D341Med (cell line): ENCODE data around the gene ALPK3.

Experiments used
- DNase-seq: peaks from one replicate; pipeline ENCODE4 v3.0.0; 2012; ENCODE audit warnings: low spot score

The ALPK3 gene

GRCh38 chr15:84816694-84817465, at the start of gene ALPK3:
ALPK3 (plus strand) TSS chr15:84817356; CDS start chr15:84817453, 97 bp downstream.
- no peak for DNase-seq

- DNase-seq: no peak
Measured at GRCh38 chr15:84772031-84772430, 45.1 kb upstream of the ALPK3 start.

- no peak for DNase-seq
Measured at GRCh38 chr15:84772467-84772866, 44.7 kb upstream of the ALPK3 start.

GRCh38 chr15:84773716-84774115, 43.4 kb upstream of the ALPK3 start:
- DNase-seq: no peak

- no peak for DNase-seq
Measured at GRCh38 chr15:84775867-84776449, 41.2 kb upstream of the ALPK3 start.

GRCh38 chr15:84778194-84778593, 39.0 kb upstream of the ALPK3 start:
- no peak for DNase-seq

GRCh38 chr15:84780492-84780891, 36.7 kb upstream of the ALPK3 start:
- DNase-seq: no peak

GRCh38 chr15:84781495-84781894, 35.7 kb upstream of the ALPK3 start:
- no peak for DNase-seq

GRCh38 chr15:84782346-84782745, 34.8 kb upstream of the ALPK3 start:
- DNase-seq: no peak

- DNase-seq: no peak
Measured at GRCh38 chr15:84783493-84784251, 33.5 kb upstream of the ALPK3 start.

GRCh38 chr15:84784262-84784661, 32.9 kb upstream of the ALPK3 start:
- DNase-seq: no peak

GRCh38 chr15:84785053-84785452, 32.1 kb upstream of the ALPK3 start:
- no peak for DNase-seq

- DNase-seq: no peak
Measured at GRCh38 chr15:84788500-84788899, 28.7 kb upstream of the ALPK3 start.

- no peak for DNase-seq
Measured at GRCh38 chr15:84789762-84790161, 27.4 kb upstream of the ALPK3 start.

GRCh38 chr15:84790676-84791075, 26.5 kb upstream of the ALPK3 start:
- DNase-seq: no peak

GRCh38 chr15:84791763-84792162, 25.4 kb upstream of the ALPK3 start:
- DNase-seq: no peak

- DNase-seq: no peak
Measured at GRCh38 chr15:84793431-84794161, 23.6 kb upstream of the ALPK3 start.

GRCh38 chr15:84794162-84794547, 23.0 kb upstream of the ALPK3 start:
- DNase-seq: no peak

GRCh38 chr15:84795186-84795585, 22.0 kb upstream of the ALPK3 start:
- no peak for DNase-seq

- DNase-seq: no peak
Measured at GRCh38 chr15:84797212-84797611, 19.9 kb upstream of the ALPK3 start.

- DNase-seq: no peak
Measured at GRCh38 chr15:84797801-84798200, 19.4 kb upstream of the ALPK3 start.

GRCh38 chr15:84798436-84798946, 18.7 kb upstream of the ALPK3 start:
- no peak for DNase-seq
